GM12878 (cell line): ENCODE data around the gene SCGB2B2. TPM values are rescaled to one million over a fixed set of nuclear protein-coding genes. Genes with fewer than 3 reads are reported as not detected.

ENCODE experiments used
- ATAC-seq: fragments of 200-7000 bp; cut with Tn5 transposase; 3 replicates; pipeline ENCODE4 v1.9.1; 2020; ENCODE audit warnings: mild to moderate bottlenecking, moderate library complexity
- BruUV-seq: library from RNA; stranded (reverse); fragments of 400-500 nt; replicated peaks from 2 replicates; lab custom pipeline; 2021; lab: Mats Ljungman, UMichigan
- CTCF ChIA-PET: fragments of 300-600 bp; sonication (Branson Sonifier 250); formaldehyde crosslinking; extraction: SDS; loops from one replicate; lab custom pipeline; 2021; ENCODE audit warnings: inconsistent platforms; lab: Yijun Ruan, JAX
- POLR2A ChIA-PET: fragments of 350-600 bp; formaldehyde crosslinking; extraction: SDS; loops from one replicate; lab custom pipeline; 2021; ENCODE audit warnings: inconsistent platforms; lab: Charles Lee
- RAD21 ChIA-PET: fragments of 300-600 bp; sonication (Branson Sonifier 250); formaldehyde crosslinking; loops from one replicate; lab custom pipeline; 2023; ENCODE audit warnings: antibody characterized with exemption; ENCODE audit not compliant: unreplicated experiment; lab: Charles Lee
- SMC1A ChIA-PET: fragments of 300-600 bp; sonication (Branson Sonifier 250); formaldehyde crosslinking; loops from one replicate; lab custom pipeline; 2023; ENCODE audit not compliant: unreplicated experiment, uncharacterized antibody; lab: Charles Lee
- DNase-seq: peaks from one replicate; pipeline ENCODE4 v3.0.0-alpha.2; 2011; ENCODE audit warnings: low read depth, low spot score
- FAIRE-seq: peaks from 3 replicates; lab custom pipeline; 2011; peaks lifted over from hg19 to GRCh38; lab: Jason Lieb, UNC
- H2AFZ ChIP-seq: 2 replicates; pipeline ENCODE4 v1.6.0; 2011; ENCODE audit warnings: low read depth, low read length, control low read depth; ENCODE audit not compliant: control insufficient read depth
- H3K27ac ChIP-seq: 2 replicates; pipeline ENCODE4 v1.5.1; 2011; ENCODE audit warnings: control low read depth; ENCODE audit not compliant: control insufficient read depth, insufficient read depth
- H3K27me3 ChIP-seq, 2 experiments: replicated peaks in 1 of 2; 2 replicates each; pipeline versions ENCODE4 v1.6.0 to v1.6.1; 2011; ENCODE audit warnings: low read length in 1 of 2; ENCODE audit not compliant: control insufficient read depth in 2 of 2, insufficient read depth in 2 of 2
- H3K36me3 ChIP-seq, 2 experiments: 2 replicates each; pipeline ENCODE4 v1.5.1; 2011; ENCODE audit warnings: low read length in 1 of 2; ENCODE audit not compliant: control insufficient read depth in 2 of 2, insufficient read depth in 2 of 2
- H3K4me1 ChIP-seq: 2 replicates; pipeline ENCODE4 v1.6.1; 2011; ENCODE audit warnings: mild to moderate bottlenecking, low read length, moderate library complexity, mixed read lengths; ENCODE audit not compliant: control insufficient read depth, insufficient read depth
- H3K4me2 ChIP-seq: 2 replicates; pipeline ENCODE4 v1.6.0; 2011; ENCODE audit warnings: control low read depth; ENCODE audit not compliant: control insufficient read depth, insufficient read depth
- H3K4me3 ChIP-seq: fragments of 200-600 bp; sonication (generic); 2 replicates; pipeline ENCODE4 v1.5.1; 2016
- H3K79me2 ChIP-seq: 2 replicates; pipeline ENCODE4 v1.6.0; 2011; ENCODE audit warnings: low read length; ENCODE audit not compliant: control insufficient read depth, insufficient read depth
- H3K9ac ChIP-seq: 2 replicates; pipeline ENCODE4 v1.8.0; 2011; ENCODE audit warnings: low read length, control low read depth, mixed read lengths; ENCODE audit not compliant: control insufficient read depth, insufficient read depth
- H3K9me3 ChIP-seq: replicated peaks from 3 replicates; pipeline ENCODE4 v1.5.1; 2011; ENCODE audit warnings: mild to moderate bottlenecking, low read length; ENCODE audit not compliant: control insufficient read depth, insufficient read depth
- H4K20me1 ChIP-seq: 2 replicates; pipeline ENCODE4 v1.6.0; 2011; ENCODE audit not compliant: control insufficient read depth, insufficient read depth
- BCLAF1 ChIP-seq: fragments of 450-650 bp; IDR thresholded peaks from 2 replicates; pipeline ENCODE4 v1.6.1; 2017; ENCODE audit warnings: antibody characterized with exemption, mild to moderate bottlenecking, moderate library complexity
- BMI1 ChIP-seq: fragments of 450-650 bp; IDR thresholded peaks from 2 replicates; pipeline ENCODE4 v1.6.1; 2016; ENCODE audit warnings: mild to moderate bottlenecking, moderate library complexity, borderline replicate concordance
- DPF2 ChIP-seq: fragments of 450-650 bp; IDR thresholded peaks from 2 replicates; pipeline ENCODE4 v1.6.1; 2017; ENCODE audit warnings: mild to moderate bottlenecking
- EP300 ChIP-seq, 2 experiments: fragments of 150-350 bp in 1 of 2; IDR thresholded peaks; 2 replicates each; pipeline ENCODE4 v1.6.1; 2011 to 2012; ENCODE audit warnings: low read depth in 2 of 2, low read length in 2 of 2, borderline replicate concordance in 1 of 2, improper control_type of control experiment in 1 of 2, inconsistent platforms in 1 of 2; ENCODE audit not compliant: control insufficient read depth in 1 of 2
- LARP7 ChIP-seq: fragments of 450-650 bp; IDR thresholded peaks from 2 replicates; pipeline ENCODE4 v1.6.1; 2017; ENCODE audit warnings: mild to moderate bottlenecking
- MEF2B ChIP-seq: fragments of 450-650 bp; IDR thresholded peaks from 2 replicates; pipeline ENCODE4 v1.6.1; 2018; ENCODE audit warnings: mild to moderate bottlenecking, moderate library complexity; ENCODE audit not compliant: partially characterized antibody, poor library complexity, severe bottlenecking
- NFYA ChIP-seq: IDR thresholded peaks from 2 replicates; pipeline ENCODE4 v1.6.1; 2011; ENCODE audit warnings: low read depth, mild to moderate bottlenecking, low read length, improper control_type of control experiment, borderline replicate concordance
- RAD51 ChIP-seq: fragments of 450-650 bp; IDR thresholded peaks from 2 replicates; pipeline ENCODE4 v1.6.1; 2016; ENCODE audit warnings: moderate library complexity, mild to moderate bottlenecking, inconsistent platforms
- SIN3A ChIP-seq: IDR thresholded peaks from 2 replicates; pipeline ENCODE4 v1.6.1; 2012; ENCODE audit warnings: low read depth, low read length, improper control_type of control experiment
- SPI1 ChIP-seq: IDR thresholded peaks from 2 replicates; pipeline ENCODE4 v1.6.1; 2011; ENCODE audit warnings: low read depth, mild to moderate bottlenecking, low read length, moderate library complexity, borderline replicate concordance; ENCODE audit not compliant: insufficient read depth
- SUZ12 ChIP-seq: fragments of 200-600 bp; sonication (generic); IDR thresholded peaks from one replicate; pipeline ENCODE4 v1.6.1; 2018; ENCODE audit warnings: antibody characterized with exemption, mild to moderate bottlenecking; ENCODE audit not compliant: unreplicated experiment
- WGBS: methylation state at CpG from one replicate; pipeline ENCODE4 v1.1.6; 2016; ENCODE audit warnings: low lambda C conversion rate; ENCODE audit not compliant: insufficient replicate concordance, insufficient coverage; ENCODE audit errors: missing lambda C conversion rate; 5-methylcytosine and 5-hydroxymethylcytosine counted together
- in situ Hi-C: fragments of 300-500 bp; cut with MboI; formaldehyde crosslinking; loops from 9 replicates; pipeline ENCODE4 v1.14.3; 2018; ENCODE audit warnings: mixed read lengths
- intact Hi-C: fragments of 100-400 bp; cut with micrococcal nuclease; formaldehyde crosslinking; loops from one replicate; pipeline ENCODE4 v1.14.2; 2022; ENCODE audit not compliant: unreplicated experiment
- polyA plus RNA-seq, 11 experiments: library from polyadenylated mRNA; depleted of rRNA in 4 of 11; unstranded in 6 of 11; stranded (reverse) in 5 of 11; fragments of >200 nt; fragmentation: Nextera tagmentation in 4 of 11; fragmentation: Illumina TruSeq in 1 of 11; extraction: Ambion mirVana in 4 of 11; extraction: Trizol in 1 of 11; gene quantifications; 1 replicate in 1 of 11; 2 replicates in 10 of 11; pipeline versions ENCODE4 v1.2.1 to v1.2.3, GENCODE V29; 2011 to 2016; ENCODE audit warnings: inconsistent platforms in 2 of 11, missing spikeins in 2 of 11, low read depth in 1 of 11
- total RNA-seq, 4 experiments: library from RNA; depleted of rRNA in 3 of 4; stranded (reverse); fragments of >200 nt in 3 of 4; fragmentation: Illumina TruSeq in 1 of 4; extraction: Trizol in 1 of 4; gene quantifications; 2 replicates each; pipeline versions ENCODE4 v1.2.1 to v1.2.3, GENCODE V29; 2013 to 2021

SCGB2B2 gene
- total and polyA plus RNA-seq, 10 of the 15 experiments (the other 5 are each of a cell fraction or from before 2014, with no cell fraction given): 0.06 to 0.35 (median 0.21) TPM; not detected in 6

GRCh38 chr19:34690372-34690771, 13.4 kb upstream of the SCGB2B2 start (continued):
- TF ChIP-seq BCLAF1 (no peak), NFYA (no peak), LARP7 (no peak)

- no peak for FAIRE-seq
- no TSS peak for BruUV-seq
- TF ChIP-seq RAD51 (no peak), MEF2B (no peak), BMI1 (no peak), SUZ12 (no peak), SPI1 (no peak), DPF2 (no peak), EP300 (IDR thresholded peaks at IDR 0.05; ENCODE audit: borderline replicate concordance in 1 of 2, control insufficient read depth in 1 of 2, low read depth in 2 of 2, low read length in 2 of 2) (no peak), BCLAF1 (no peak), SIN3A (no peak)
- TF ChIP-seq, all 136 proteins: peak for 0
- ChIA-PET POLR2A (no interaction called here), SMC1A (no interaction called here), RAD21 (no interaction called here), CTCF (interaction anchor here (1.3 kb wide), 1 partner anchor 20 kb away, joined by 3 read pairs; no protein-coding TSS in a partner anchor)
- no peak overlapping the region for H3K4me2 ChIP-seq
- H3K36me3 ChIP-seq: 0 out of 4 replicates have a peak, but pooled peaks cover 0 to 2% of the 10 kb centered on the region in 2 experiments
- ATAC-seq (no peak), DNase-seq (no peak)
- H3K4me3 ChIP-seq: no peak overlapping the region
- H2AFZ ChIP-seq: no peak overlapping the region
- H4K20me1 ChIP-seq: no peaks in the 10 kb centered on the region
- no peak overlapping the region for H3K27ac ChIP-seq
- intact Hi-C loops (no loop called here), in situ Hi-C loops (no loop called here)
- no peaks in the 10 kb centered on the region for H3K4me1 ChIP-seq
- H3K27me3 ChIP-seq: no peaks in the 10 kb centered on the region
- no peaks in the 10 kb centered on the region for H3K79me2 ChIP-seq
- 0% methylated on average over 1 of the region's 1 CpG for WGBS
- peaks cover 10% of the 10 kb centered on the region; the same call in 2 of the 3 replicates for H3K9me3 ChIP-seq
- H3K9ac ChIP-seq: no peak overlapping the region
Observed at GRCh38 chr19:34688592-34688991, 11.6 kb upstream of the SCGB2B2 start.
